ENCODE measurements around the gene MAD2L1BP. TPM values are rescaled to one million over a fixed set of nuclear protein-coding genes. Genes with fewer than 3 reads are reported as not detected.

MAD2L1BP gene
- total and polyA plus RNA-seq, 2 of the 13 experiments (the other 11 are each of a cell fraction or from before 2014, with no cell fraction given): 54.2 to 55.5 TPM

DNA sequence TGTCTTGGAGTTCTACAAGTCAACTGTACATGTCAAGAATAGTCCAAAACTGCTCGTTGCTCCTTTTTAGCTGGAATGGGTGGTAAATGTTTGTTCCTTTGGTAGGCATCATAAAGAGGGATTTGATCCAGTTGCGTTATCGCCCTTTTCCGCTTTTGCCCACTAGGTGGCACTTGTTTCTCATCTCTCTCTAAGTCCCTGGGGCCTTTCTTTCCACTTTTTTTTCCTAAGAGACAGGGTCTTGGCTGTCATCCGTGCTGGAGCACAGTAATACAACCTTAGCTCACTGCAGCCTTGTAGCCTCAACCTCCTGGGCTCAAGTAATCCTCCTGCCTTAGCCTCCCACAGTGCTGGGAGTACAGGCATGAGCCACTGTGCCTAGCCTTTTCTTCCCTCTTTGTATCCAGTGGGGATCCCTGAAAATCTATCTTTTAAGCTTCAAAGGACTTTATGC is 27.3 kb upstream of the MAD2L1BP start (continued):
- TF ChIP-seq, protein P1, sequence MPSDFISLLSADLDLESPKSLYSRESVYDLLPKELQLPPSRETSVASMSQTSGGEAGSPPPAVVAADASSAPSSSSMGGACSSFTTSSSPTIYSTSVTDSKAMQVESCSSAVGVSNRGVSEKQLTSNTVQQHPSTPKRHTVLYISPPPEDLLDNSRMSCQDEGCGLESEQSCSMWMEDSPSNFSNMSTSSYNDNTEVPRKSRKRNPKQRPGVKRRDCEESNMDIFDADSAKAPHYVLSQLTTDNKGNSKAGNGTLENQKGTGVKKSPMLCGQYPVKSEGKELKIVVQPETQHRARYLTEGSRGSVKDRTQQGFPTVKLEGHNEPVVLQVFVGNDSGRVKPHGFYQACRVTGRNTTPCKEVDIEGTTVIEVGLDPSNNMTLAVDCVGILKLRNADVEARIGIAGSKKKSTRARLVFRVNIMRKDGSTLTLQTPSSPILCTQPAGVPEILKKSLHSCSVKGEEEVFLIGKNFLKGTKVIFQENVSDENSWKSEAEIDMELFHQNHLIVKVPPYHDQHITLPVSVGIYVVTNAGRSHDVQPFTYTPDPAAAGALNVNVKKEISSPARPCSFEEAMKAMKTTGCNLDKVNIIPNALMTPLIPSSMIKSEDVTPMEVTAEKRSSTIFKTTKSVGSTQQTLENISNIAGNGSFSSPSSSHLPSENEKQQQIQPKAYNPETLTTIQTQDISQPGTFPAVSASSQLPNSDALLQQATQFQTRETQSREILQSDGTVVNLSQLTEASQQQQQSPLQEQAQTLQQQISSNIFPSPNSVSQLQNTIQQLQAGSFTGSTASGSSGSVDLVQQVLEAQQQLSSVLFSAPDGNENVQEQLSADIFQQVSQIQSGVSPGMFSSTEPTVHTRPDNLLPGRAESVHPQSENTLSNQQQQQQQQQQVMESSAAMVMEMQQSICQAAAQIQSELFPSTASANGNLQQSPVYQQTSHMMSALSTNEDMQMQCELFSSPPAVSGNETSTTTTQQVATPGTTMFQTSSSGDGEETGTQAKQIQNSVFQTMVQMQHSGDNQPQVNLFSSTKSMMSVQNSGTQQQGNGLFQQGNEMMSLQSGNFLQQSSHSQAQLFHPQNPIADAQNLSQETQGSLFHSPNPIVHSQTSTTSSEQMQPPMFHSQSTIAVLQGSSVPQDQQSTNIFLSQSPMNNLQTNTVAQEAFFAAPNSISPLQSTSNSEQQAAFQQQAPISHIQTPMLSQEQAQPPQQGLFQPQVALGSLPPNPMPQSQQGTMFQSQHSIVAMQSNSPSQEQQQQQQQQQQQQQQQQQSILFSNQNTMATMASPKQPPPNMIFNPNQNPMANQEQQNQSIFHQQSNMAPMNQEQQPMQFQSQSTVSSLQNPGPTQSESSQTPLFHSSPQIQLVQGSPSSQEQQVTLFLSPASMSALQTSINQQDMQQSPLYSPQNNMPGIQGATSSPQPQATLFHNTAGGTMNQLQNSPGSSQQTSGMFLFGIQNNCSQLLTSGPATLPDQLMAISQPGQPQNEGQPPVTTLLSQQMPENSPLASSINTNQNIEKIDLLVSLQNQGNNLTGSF (CRISPR knock-in tag; IDR thresholded peaks at IDR 0.05): no peak
- TF ChIP-seq, protein P2, sequence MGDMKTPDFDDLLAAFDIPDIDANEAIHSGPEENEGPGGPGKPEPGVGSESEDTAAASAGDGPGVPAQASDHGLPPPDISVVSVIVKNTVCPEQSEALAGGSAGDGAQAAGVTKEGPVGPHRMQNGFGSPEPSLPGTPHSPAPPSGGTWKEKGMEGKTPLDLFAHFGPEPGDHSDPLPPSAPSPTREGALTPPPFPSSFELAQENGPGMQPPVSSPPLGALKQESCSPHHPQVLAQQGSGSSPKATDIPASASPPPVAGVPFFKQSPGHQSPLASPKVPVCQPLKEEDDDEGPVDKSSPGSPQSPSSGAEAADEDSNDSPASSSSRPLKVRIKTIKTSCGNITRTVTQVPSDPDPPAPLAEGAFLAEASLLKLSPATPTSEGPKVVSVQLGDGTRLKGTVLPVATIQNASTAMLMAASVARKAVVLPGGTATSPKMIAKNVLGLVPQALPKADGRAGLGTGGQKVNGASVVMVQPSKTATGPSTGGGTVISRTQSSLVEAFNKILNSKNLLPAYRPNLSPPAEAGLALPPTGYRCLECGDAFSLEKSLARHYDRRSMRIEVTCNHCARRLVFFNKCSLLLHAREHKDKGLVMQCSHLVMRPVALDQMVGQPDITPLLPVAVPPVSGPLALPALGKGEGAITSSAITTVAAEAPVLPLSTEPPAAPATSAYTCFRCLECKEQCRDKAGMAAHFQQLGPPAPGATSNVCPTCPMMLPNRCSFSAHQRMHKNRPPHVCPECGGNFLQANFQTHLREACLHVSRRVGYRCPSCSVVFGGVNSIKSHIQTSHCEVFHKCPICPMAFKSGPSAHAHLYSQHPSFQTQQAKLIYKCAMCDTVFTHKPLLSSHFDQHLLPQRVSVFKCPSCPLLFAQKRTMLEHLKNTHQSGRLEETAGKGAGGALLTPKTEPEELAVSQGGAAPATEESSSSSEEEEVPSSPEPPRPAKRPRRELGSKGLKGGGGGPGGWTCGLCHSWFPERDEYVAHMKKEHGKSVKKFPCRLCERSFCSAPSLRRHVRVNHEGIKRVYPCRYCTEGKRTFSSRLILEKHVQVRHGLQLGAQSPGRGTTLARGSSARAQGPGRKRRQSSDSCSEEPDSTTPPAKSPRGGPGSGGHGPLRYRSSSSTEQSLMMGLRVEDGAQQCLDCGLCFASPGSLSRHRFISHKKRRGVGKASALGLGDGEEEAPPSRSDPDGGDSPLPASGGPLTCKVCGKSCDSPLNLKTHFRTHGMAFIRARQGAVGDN (CRISPR knock-in tag; IDR thresholded peaks at IDR 0.05): no peak
- no peak for TF ChIP-seq NFRKB (IDR thresholded peaks at IDR 0.05)
